WTC11 (cell line): ENCODE results near the gene PPP1R36.

Experiments used
- CTCF ChIP-seq: fragments of 200-600 bp; IDR thresholded peaks from 2 replicates; pipeline ENCODE4 v1.8.0; 2022; ENCODE audit warnings: antibody characterized with exemption
- IRF1 ChIP-seq: sonication (generic); formaldehyde crosslinking; IDR thresholded peaks from 2 replicates; pipeline ENCODE4 v1.8.0; 2023; ENCODE audit warnings: missing genetic modification reagents
- PRDM15 ChIP-seq: sonication (generic); formaldehyde crosslinking; IDR thresholded peaks from 2 replicates; pipeline ENCODE4 v1.8.0; 2022; ENCODE audit warnings: missing genetic modification reagents
- SMAD3 ChIP-seq: sonication (generic); formaldehyde crosslinking; IDR thresholded peaks from 2 replicates; pipeline ENCODE4 v1.8.0; 2022; ENCODE audit warnings: missing genetic modification reagents, mild to moderate bottlenecking, borderline replicate concordance
- ZNF121 ChIP-seq: sonication (generic); formaldehyde crosslinking; IDR thresholded peaks from 2 replicates; pipeline ENCODE4 v1.8.0; 2023; ENCODE audit warnings: missing genetic modification reagents
- TF ChIP-seq, protein P1 (sequence below): sonication (generic); formaldehyde crosslinking; IDR thresholded peaks from 2 replicates; pipeline ENCODE4 v1.8.1; 2022; ENCODE audit warnings: low read depth, missing genetic modification reagents, borderline replicate concordance

- TF ChIP-seq CTCF: no peak
- TF ChIP-seq PRDM15 (CRISPR knock-in tag): no peak
- no peak for TF ChIP-seq SMAD3
- TF ChIP-seq, protein P1, sequence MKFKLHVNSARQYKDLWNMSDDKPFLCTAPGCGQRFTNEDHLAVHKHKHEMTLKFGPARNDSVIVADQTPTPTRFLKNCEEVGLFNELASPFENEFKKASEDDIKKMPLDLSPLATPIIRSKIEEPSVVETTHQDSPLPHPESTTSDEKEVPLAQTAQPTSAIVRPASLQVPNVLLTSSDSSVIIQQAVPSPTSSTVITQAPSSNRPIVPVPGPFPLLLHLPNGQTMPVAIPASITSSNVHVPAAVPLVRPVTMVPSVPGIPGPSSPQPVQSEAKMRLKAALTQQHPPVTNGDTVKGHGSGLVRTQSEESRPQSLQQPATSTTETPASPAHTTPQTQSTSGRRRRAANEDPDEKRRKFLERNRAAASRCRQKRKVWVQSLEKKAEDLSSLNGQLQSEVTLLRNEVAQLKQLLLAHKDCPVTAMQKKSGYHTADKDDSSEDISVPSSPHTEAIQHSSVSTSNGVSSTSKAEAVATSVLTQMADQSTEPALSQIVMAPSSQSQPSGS (CRISPR knock-in tag): no peak
- no peak for TF ChIP-seq ZNF121 (CRISPR knock-in tag)
- TF ChIP-seq IRF1 (CRISPR knock-in tag): no peak
Measured at GRCh38 chr14:64542836-64543201, 6.9 kb upstream of the PPP1R36 start.
